H1 (cell line): ENCODE measurements around the gene GET3. TPM values are rescaled to one million over a fixed set of nuclear protein-coding genes. Genes with fewer than 3 reads are reported as not detected.

Experiments used
- KDM4A ChIP-seq: IDR thresholded peaks from one replicate; pipeline ENCODE4 v1.7.1; 2012; ENCODE audit warnings: low read depth, mild to moderate bottlenecking, moderate library complexity, low read length, inconsistent platforms; ENCODE audit not compliant: severe bottlenecking
- RAD21 ChIP-seq, 2 experiments: IDR thresholded peaks in 1 of 2; conservative IDR thresholded peaks in 1 of 2; 2 replicates each; pipeline ENCODE4 v1.6.1; 2011; ENCODE audit warnings: low read depth in 2 of 2, low read length in 2 of 2, improper control_type of control experiment in 1 of 2, inconsistent platforms in 1 of 2, mild to moderate bottlenecking in 1 of 2, moderate library complexity in 1 of 2
- SUZ12 ChIP-seq: fragments of 200-600 bp; sonication (generic); IDR thresholded peaks from 2 replicates; pipeline ENCODE4 v1.6.1; 2012; ENCODE audit warnings: mild to moderate bottlenecking, inconsistent platforms, low read length, moderate library complexity, mixed read lengths
- polyA plus RNA-seq, 7 experiments: library from polyadenylated mRNA; depleted of rRNA in 3 of 7; stranded (reverse) in 5 of 7; unstranded in 2 of 7; fragments of >200 nt in 5 of 7; fragments of 200-250 nt in 2 of 7; gene quantifications; 1 replicate in 5 of 7; 2 replicates in 1 of 7; 4 replicates in 1 of 7; pipeline versions ENCODE4 v1.2.1 to v1.2.3, GENCODE V29; 2011 to 2013; ENCODE audit warnings: missing spikeins in 2 of 7, mixed read lengths in 2 of 7
- total RNA-seq: library from RNA; stranded (reverse); fragmentation: NEBNext Ultra II Directional; extraction: Animal tissue kit (Norgen Biotek cat#: 25700); gene quantifications from 2 replicates; pipeline ENCODE4 v1.2.1, GENCODE V29; 2021

GET3 gene
- total and polyA plus RNA-seq, 2 of the 8 experiments (the other 6 are each of a cell fraction or from before 2014, with no cell fraction given): 105 to 297 TPM

DNA sequence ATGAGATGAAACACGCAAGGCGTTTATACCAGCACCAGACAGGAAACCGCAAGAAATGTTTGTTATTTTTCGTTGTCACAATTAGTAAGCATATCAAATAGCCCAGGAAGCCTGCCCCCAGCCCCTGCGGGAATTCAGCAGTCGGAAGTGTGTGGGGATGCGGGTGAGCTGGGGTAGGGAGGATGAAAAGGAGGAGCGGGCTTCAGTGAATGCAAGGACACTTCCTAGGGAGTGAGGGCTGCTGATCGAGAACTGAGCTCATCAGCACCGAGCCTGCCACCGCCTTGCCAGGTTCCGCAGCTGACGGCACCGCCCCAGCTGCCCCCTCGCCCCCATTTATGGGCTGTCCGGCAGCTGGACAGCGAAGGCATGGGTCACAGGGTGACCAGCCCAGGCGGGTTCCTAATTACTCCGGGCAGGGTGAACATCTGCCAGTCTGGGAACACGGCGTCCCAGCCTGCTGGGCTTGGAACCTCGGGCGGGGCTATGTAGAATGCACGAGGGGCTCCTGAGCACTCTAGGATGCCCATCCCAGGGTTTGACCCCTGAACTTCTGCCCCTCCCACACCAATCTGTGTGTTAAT, 12.7 kb downstream of the GET3 start (continued):
- no peak for TF ChIP-seq KDM4A
- TF ChIP-seq RAD21 (IDR thresholded peaks at IDR 0.05 in 1 of 2, conservative IDR thresholded peaks at IDR 0.05 in 1 of 2; ENCODE audit: low read depth in 2 of 2, low read length in 2 of 2): no peak
- TF ChIP-seq SUZ12: no peak
- TF ChIP-seq, all 59 proteins: peak for 0
